GM19043 (cell line): ENCODE results near the gene HOXB4.

Source experiments
- ATAC-seq: cut with Tn5 transposase; IDR thresholded peaks from one replicate; pipeline ENCODE4 v1.9.1; 2021; ENCODE audit warnings: low read depth; ENCODE audit not compliant: unreplicated experiment

Gene HOXB4

GRCh38 chr17:48549914-48550501 lies 28.1 kb downstream of the HOXB4 start:
- no peak for ATAC-seq

- no peak for ATAC-seq
Measured at GRCh38 chr17:48549281-48549630, 28.9 kb downstream of the HOXB4 start.

- ATAC-seq = no peak
Measured at GRCh38 chr17:48548523-48549280, 29.4 kb downstream of the HOXB4 start.

GRCh38 chr17:48547808-48548522 lies 30.2 kb downstream of the HOXB4 start:
- no peak for ATAC-seq

GRCh38 chr17:48546924-48547807 lies 31.0 kb downstream of the HOXB4 start:
- no peak for ATAC-seq

- ATAC-seq = no peak
Measured at GRCh38 chr17:48546137-48546923, 31.8 kb downstream of the HOXB4 start.

- ATAC-seq = no peak
Measured at GRCh38 chr17:48545539-48545938, 32.6 kb downstream of the HOXB4 start.

- no peak for ATAC-seq
Measured at GRCh38 chr17:48545022-48545375, 33.2 kb downstream of the HOXB4 start, which contains the start of gene HOXB2. Gene HOXB2 (minus strand): TSS chr17:48545109. CDS start chr17:48544911, 198 bp downstream.

GRCh38 chr17:48544349-48545021 lies 33.7 kb downstream of the HOXB4 start:
- ATAC-seq = no peak

- no peak for ATAC-seq
Measured at GRCh38 chr17:48543854-48544348, 34.2 kb downstream of the HOXB4 start.

- ATAC-seq = no peak
Measured at GRCh38 chr17:48543107-48543853, 34.9 kb downstream of the HOXB4 start.

- ATAC-seq = no peak
Measured at GRCh38 chr17:48542698-48543106, 35.4 kb downstream of the HOXB4 start.

GRCh38 chr17:48542114-48542656 lies 36.0 kb downstream of the HOXB4 start:
- ATAC-seq = no peak

GRCh38 chr17:48541577-48542113 lies 36.5 kb downstream of the HOXB4 start:
- ATAC-seq = no peak

- ATAC-seq = no peak
Measured at GRCh38 chr17:48541036-48541576, 37.0 kb downstream of the HOXB4 start.

GRCh38 chr17:48540213-48540612 lies 37.9 kb downstream of the HOXB4 start:
- no peak for ATAC-seq

GRCh38 chr17:48539177-48539576 lies 39.0 kb downstream of the HOXB4 start:
- ATAC-seq = no peak

GRCh38 chr17:48537316-48537715 lies 40.8 kb downstream of the HOXB4 start:
- no peak for ATAC-seq
